A673 (cell line): ENCODE results near the gene ZBTB16.

ENCODE experiments used
- CTCF ChIP-seq: fragments of 300-800, 200-600 bp; sonication (generic); conservative IDR thresholded peaks from 2 replicates; pipeline ENCODE4 v1.5.1; 2017; ENCODE audit warnings: low read depth, mild to moderate bottlenecking, antibody characterized with exemption, low read length, moderate library complexity, mixed read lengths
- EZH2 ChIP-seq: fragments of 200-600 bp; sonication (generic); IDR thresholded peaks from 2 replicates; pipeline ENCODE4 v1.6.1; 2017; ENCODE audit warnings: borderline replicate concordance, low read depth, mild to moderate bottlenecking, mixed read lengths, antibody characterized with exemption, low read length; ENCODE audit not compliant: poor library complexity, severe bottlenecking

GRCh38 chr11:114142707-114143106 lies 83.2 kb downstream of the ZBTB16 start:
- TF ChIP-seq CTCF: no peak
- no peak for TF ChIP-seq EZH2
